ENCODE results near the gene CDK16. TPM values are rescaled to one million over a fixed set of nuclear protein-coding genes. Genes with fewer than 3 reads are reported as not detected.

The CDK16 gene
- total RNA-seq, 1 experiment from 2014 or later: 134 TPM

GRCh38 chrX:47179928-47180255 is 38.6 kb upstream of the CDK16 start:
- POLR2A ChIA-PET: no interaction called here
- Histone ChIP-seq H3K4me3 (ENCODE audit: low read depth in 2 of 2, low read length in 2 of 2) (no peak overlapping the region), H3K9me3 (ENCODE audit: control insufficient read depth, insufficient read depth, low read depth, low read length) (no peaks in the 10 kb centered on the region), H3K4me1 (ENCODE audit: control insufficient read depth, insufficient read depth, low read length) (no peaks in the 10 kb centered on the region), H3K27me3 (ENCODE audit: control insufficient read depth, insufficient read depth, low read length) (no peaks in the 10 kb centered on the region), H3K36me3 (ENCODE audit: control insufficient read depth, insufficient read depth, low read length) (peaks cover 4% of the 10 kb centered on the region), H3K27ac (ENCODE audit: low read length) (no peak overlapping the region)
- TF ChIP-seq POLR2AphosphoS5 (IDR thresholded peaks at IDR 0.05; ENCODE audit: low read depth, low read length) (no peak), SIN3A (IDR thresholded peaks at IDR 0.05; ENCODE audit: borderline replicate concordance, insufficient read depth, low read depth, low read length) (no peak), TCF7L2 (IDR thresholded peaks at IDR 0.05; ENCODE audit: low read depth, low read length) (no peak)
- TF ChIP-seq, protein P1, sequence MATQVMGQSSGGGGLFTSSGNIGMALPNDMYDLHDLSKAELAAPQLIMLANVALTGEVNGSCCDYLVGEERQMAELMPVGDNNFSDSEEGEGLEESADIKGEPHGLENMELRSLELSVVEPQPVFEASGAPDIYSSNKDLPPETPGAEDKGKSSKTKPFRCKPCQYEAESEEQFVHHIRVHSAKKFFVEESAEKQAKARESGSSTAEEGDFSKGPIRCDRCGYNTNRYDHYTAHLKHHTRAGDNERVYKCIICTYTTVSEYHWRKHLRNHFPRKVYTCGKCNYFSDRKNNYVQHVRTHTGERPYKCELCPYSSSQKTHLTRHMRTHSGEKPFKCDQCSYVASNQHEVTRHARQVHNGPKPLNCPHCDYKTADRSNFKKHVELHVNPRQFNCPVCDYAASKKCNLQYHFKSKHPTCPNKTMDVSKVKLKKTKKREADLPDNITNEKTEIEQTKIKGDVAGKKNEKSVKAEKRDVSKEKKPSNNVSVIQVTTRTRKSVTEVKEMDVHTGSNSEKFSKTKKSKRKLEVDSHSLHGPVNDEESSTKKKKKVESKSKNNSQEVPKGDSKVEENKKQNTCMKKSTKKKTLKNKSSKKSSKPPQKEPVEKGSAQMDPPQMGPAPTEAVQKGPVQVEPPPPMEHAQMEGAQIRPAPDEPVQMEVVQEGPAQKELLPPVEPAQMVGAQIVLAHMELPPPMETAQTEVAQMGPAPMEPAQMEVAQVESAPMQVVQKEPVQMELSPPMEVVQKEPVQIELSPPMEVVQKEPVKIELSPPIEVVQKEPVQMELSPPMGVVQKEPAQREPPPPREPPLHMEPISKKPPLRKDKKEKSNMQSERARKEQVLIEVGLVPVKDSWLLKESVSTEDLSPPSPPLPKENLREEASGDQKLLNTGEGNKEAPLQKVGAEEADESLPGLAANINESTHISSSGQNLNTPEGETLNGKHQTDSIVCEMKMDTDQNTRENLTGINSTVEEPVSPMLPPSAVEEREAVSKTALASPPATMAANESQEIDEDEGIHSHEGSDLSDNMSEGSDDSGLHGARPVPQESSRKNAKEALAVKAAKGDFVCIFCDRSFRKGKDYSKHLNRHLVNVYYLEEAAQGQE (IDR thresholded peaks at IDR 0.05; ENCODE audit: insufficient read depth in 1 of 2, low read depth in 2 of 2, low read length in 1 of 2): no peak
- TF ChIP-seq, protein P2, sequence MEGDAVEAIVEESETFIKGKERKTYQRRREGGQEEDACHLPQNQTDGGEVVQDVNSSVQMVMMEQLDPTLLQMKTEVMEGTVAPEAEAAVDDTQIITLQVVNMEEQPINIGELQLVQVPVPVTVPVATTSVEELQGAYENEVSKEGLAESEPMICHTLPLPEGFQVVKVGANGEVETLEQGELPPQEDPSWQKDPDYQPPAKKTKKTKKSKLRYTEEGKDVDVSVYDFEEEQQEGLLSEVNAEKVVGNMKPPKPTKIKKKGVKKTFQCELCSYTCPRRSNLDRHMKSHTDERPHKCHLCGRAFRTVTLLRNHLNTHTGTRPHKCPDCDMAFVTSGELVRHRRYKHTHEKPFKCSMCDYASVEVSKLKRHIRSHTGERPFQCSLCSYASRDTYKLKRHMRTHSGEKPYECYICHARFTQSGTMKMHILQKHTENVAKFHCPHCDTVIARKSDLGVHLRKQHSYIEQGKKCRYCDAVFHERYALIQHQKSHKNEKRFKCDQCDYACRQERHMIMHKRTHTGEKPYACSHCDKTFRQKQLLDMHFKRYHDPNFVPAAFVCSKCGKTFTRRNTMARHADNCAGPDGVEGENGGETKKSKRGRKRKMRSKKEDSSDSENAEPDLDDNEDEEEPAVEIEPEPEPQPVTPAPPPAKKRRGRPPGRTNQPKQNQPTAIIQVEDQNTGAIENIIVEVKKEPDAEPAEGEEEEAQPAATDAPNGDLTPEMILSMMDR (IDR thresholded peaks at IDR 0.05): no peak
- no TSS peak for BruUV-seq (replicated peaks)
- CTCF ChIA-PET: no interaction called here
- DNase-seq (ENCODE audit: low read depth, low spot score) (no peak), ATAC-seq (no peak)
- intact Hi-C loops (cut with micrococcal nuclease; ENCODE audit: unreplicated experiment): no loop called here
- in situ Hi-C loops (cut with HindIII; ENCODE audit: low pct_unique_long_range_greater_than_20kb, low sequenced_read_pairs): no loop called here

DNA sequence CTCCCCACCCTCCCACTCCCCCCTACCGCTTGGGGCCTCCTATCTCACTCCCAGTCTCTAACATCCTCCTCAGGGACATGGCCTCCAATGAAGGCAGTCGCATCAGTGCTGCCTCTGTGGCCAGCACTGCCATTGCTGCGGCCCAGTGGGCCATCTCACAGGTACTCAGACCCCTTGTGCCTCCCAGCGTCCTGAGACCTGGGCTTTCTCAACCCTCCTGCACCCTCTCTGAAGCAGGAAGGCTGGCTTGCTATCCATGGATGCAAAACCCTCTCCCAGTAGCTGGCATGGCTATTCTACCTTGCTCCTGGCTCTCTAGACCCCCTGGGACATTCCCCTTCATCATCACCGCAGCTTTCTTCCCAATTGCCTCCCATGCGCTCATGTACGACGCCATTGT is 38.1 kb upstream of the CDK16 start:
- ATAC-seq (no peak), DNase-seq (ENCODE audit: low read depth, low spot score) (no peak)
- Histone ChIP-seq H3K27ac (ENCODE audit: low read length) (no peak overlapping the region), H3K9me3 (ENCODE audit: control insufficient read depth, insufficient read depth, low read depth, low read length) (no peaks in the 10 kb centered on the region), H3K4me3 (ENCODE audit: low read depth in 2 of 2, low read length in 2 of 2) (no peak overlapping the region), H3K4me1 (ENCODE audit: control insufficient read depth, insufficient read depth, low read length) (no peaks in the 10 kb centered on the region), H3K36me3 (ENCODE audit: control insufficient read depth, insufficient read depth, low read length) (peaks cover 3% of the 10 kb centered on the region), H3K27me3 (ENCODE audit: control insufficient read depth, insufficient read depth, low read length) (no peaks in the 10 kb centered on the region)
- TF ChIP-seq, protein P1 (IDR thresholded peaks at IDR 0.05; ENCODE audit: insufficient read depth in 1 of 2, low read depth in 2 of 2, low read length in 1 of 2): no peak
- TF ChIP-seq, protein P2 (IDR thresholded peaks at IDR 0.05): no peak
- TF ChIP-seq TCF7L2 (IDR thresholded peaks at IDR 0.05; ENCODE audit: low read depth, low read length) (no peak), POLR2AphosphoS5 (IDR thresholded peaks at IDR 0.05; ENCODE audit: low read depth, low read length) (no peak), SIN3A (IDR thresholded peaks at IDR 0.05; ENCODE audit: borderline replicate concordance, insufficient read depth, low read depth, low read length) (no peak)
- in situ Hi-C loops (cut with HindIII; ENCODE audit: low pct_unique_long_range_greater_than_20kb, low sequenced_read_pairs): no loop called here
- intact Hi-C loops (cut with micrococcal nuclease; ENCODE audit: unreplicated experiment): no loop called here
- ChIA-PET CTCF (no interaction called here), POLR2A (no interaction called here)
- no TSS peak for BruUV-seq (replicated peaks)

All from Panc1 (cell line).